HEK293 (cell line): ENCODE measurements around the gene ARHGAP15.
A peak's percentile ranks its signal among the peaks of the same experiment; 100 is the strongest.

Experiments
- CTCF ChIA-PET: fragments of 350-600 bp; formaldehyde crosslinking; extraction: SDS; loops from one replicate; lab custom pipeline; 2021; ENCODE audit warnings: antibody characterized with exemption; lab: Yijun Ruan, JAX
- POLR2A ChIA-PET: fragments of 300-600 bp; formaldehyde crosslinking; extraction: SDS; loops from one replicate; lab custom pipeline; 2020; ENCODE audit warnings: antibody characterized with exemption, inconsistent platforms; lab: Yijun Ruan, JAX
- H3K27ac ChIP-seq: fragments of 200-500 bp; sonication (Bioruptor generic); 2 replicates; pipeline ENCODE4 v1.5.1; 2014; ENCODE audit warnings: low read depth, low read length, control low read depth, inconsistent platforms; ENCODE audit errors: extremely low read depth
- H3K36me3 ChIP-seq, 2 experiments: fragments of 200-500 bp in 1 of 2; sonication (Bioruptor generic) in 1 of 2; 1 replicate in 1 of 2; 2 replicates in 1 of 2; pipeline ENCODE4 v1.5.1; 2014 to 2017; ENCODE audit warnings: inconsistent platforms in 2 of 2, low read length in 2 of 2; ENCODE audit not compliant: control insufficient read depth in 2 of 2, insufficient read depth in 1 of 2
- H3K4me1 ChIP-seq: fragments of 200-500 bp; sonication (Bioruptor generic); 2 replicates; pipeline ENCODE4 v1.5.1; 2014; ENCODE audit warnings: mild to moderate bottlenecking, low read length, inconsistent platforms; ENCODE audit not compliant: control insufficient read depth, insufficient read depth
- H3K4me3 ChIP-seq: 2 replicates; pipeline ENCODE4 v1.5.1; 2011; ENCODE audit warnings: low read depth, mild to moderate bottlenecking, control low read depth, low read length, moderate library complexity
- H3K9me3 ChIP-seq: fragments of 200-500 bp; sonication (Bioruptor generic); 2 replicates; pipeline ENCODE4 v1.5.1; 2014; ENCODE audit warnings: low read depth, low read length, inconsistent platforms; ENCODE audit not compliant: control insufficient read depth, insufficient read depth
- ATF2 ChIP-seq: fragments of 450-650 bp; formaldehyde crosslinking; IDR thresholded peaks from 2 replicates; pipeline ENCODE4 v1.5.1; 2016; ENCODE audit warnings: missing biosample characterization, missing genetic modification characterization, low read depth
- BCL6B ChIP-seq: fragments of 450-650 bp; formaldehyde crosslinking; IDR thresholded peaks from 2 replicates; pipeline ENCODE4 v1.5.1; 2017; ENCODE audit warnings: missing biosample characterization, missing genetic modification characterization
- EGR2 ChIP-seq: fragments of 450-650 bp; formaldehyde crosslinking; IDR thresholded peaks from 2 replicates; pipeline ENCODE4 v1.5.1; 2016; ENCODE audit warnings: low read depth, missing biosample characterization, missing genetic modification characterization
- FEZF1 ChIP-seq: fragments of 450-650 bp; formaldehyde crosslinking; IDR thresholded peaks from 2 replicates; pipeline ENCODE4 v1.5.1; 2016; ENCODE audit warnings: missing biosample characterization, missing genetic modification characterization
- MZF1 ChIP-seq: fragments of 450-650 bp; formaldehyde crosslinking; IDR thresholded peaks from 2 replicates; pipeline ENCODE4 v1.5.1; 2017; ENCODE audit warnings: missing biosample characterization, missing genetic modification characterization, borderline replicate concordance
- OSR2 ChIP-seq: fragments of 450-650 bp; formaldehyde crosslinking; IDR thresholded peaks from 2 replicates; pipeline ENCODE4 v1.5.1; 2016; ENCODE audit warnings: missing biosample characterization, missing genetic modification characterization
- SCRT1 ChIP-seq: fragments of 450-650 bp; formaldehyde crosslinking; IDR thresholded peaks from 2 replicates; pipeline ENCODE4 v1.5.1; 2016; ENCODE audit warnings: missing biosample characterization, missing genetic modification characterization, borderline replicate concordance
- ZBTB6 ChIP-seq: fragments of 450-650 bp; formaldehyde crosslinking; IDR thresholded peaks from 2 replicates; pipeline ENCODE4 v1.5.1; 2017; ENCODE audit warnings: missing biosample characterization, missing genetic modification characterization
- ZNF280C ChIP-seq: fragments of 450-650 bp; formaldehyde crosslinking; IDR thresholded peaks from 2 replicates; pipeline ENCODE4 v1.5.1; 2016; ENCODE audit warnings: missing biosample characterization, missing genetic modification characterization
- ZNF362 ChIP-seq: fragments of 450-650 bp; formaldehyde crosslinking; IDR thresholded peaks from 2 replicates; pipeline ENCODE4 v1.5.1; 2016; ENCODE audit warnings: missing biosample characterization, missing genetic modification characterization
- ZNF391 ChIP-seq: fragments of 450-650 bp; formaldehyde crosslinking; IDR thresholded peaks from 2 replicates; pipeline ENCODE4 v1.5.1; 2016; ENCODE audit warnings: low read depth, missing biosample characterization, missing genetic modification characterization, borderline replicate concordance
- ZNF488 ChIP-seq: fragments of 450-650 bp; formaldehyde crosslinking; IDR thresholded peaks from 2 replicates; pipeline ENCODE4 v1.5.1; 2016; ENCODE audit warnings: missing biosample characterization, missing genetic modification characterization
- ZNF530 ChIP-seq: fragments of 450-650 bp; formaldehyde crosslinking; IDR thresholded peaks from 2 replicates; pipeline ENCODE4 v1.5.1; 2016; ENCODE audit warnings: low read depth, missing biosample characterization, missing genetic modification characterization
- ZNF549 ChIP-seq: fragments of 450-650 bp; IDR thresholded peaks from 2 replicates; pipeline ENCODE4 v1.5.1; 2018; ENCODE audit warnings: missing biosample characterization, missing genetic modification characterization, mild to moderate bottlenecking, inconsistent platforms, moderate library complexity
- ZNF596 ChIP-seq: fragments of 450-650 bp; IDR thresholded peaks from 2 replicates; pipeline ENCODE4 v1.5.0; 2018; ENCODE audit warnings: missing biosample characterization, mild to moderate bottlenecking, missing genetic modification characterization, moderate library complexity
- ZNF658 ChIP-seq: fragments of 450-650 bp; formaldehyde crosslinking; IDR thresholded peaks from 2 replicates; pipeline ENCODE4; 2016; ENCODE audit warnings: missing biosample characterization, missing genetic modification characterization
- ZNF664 ChIP-seq: fragments of 450-650 bp; formaldehyde crosslinking; IDR thresholded peaks from 2 replicates; pipeline ENCODE4 v1.5.1; 2016; ENCODE audit warnings: missing biosample characterization, missing genetic modification characterization
- ZNF704 ChIP-seq: fragments of 450-650 bp; formaldehyde crosslinking; IDR thresholded peaks from 2 replicates; pipeline ENCODE4 v1.5.1; 2016; ENCODE audit warnings: missing biosample characterization, missing genetic modification characterization
- ZSCAN18 ChIP-seq: fragments of 450-650 bp; formaldehyde crosslinking; IDR thresholded peaks from 2 replicates; pipeline ENCODE4 v1.5.1; 2016; ENCODE audit warnings: missing biosample characterization, missing genetic modification characterization

Gene ARHGAP15

GRCh38 chr2:143786026-143786765, 657.0 kb downstream of the ARHGAP15 start:
- no peak overlapping the region for H3K4me3 ChIP-seq
- ChIA-PET POLR2A (no interaction called here), CTCF (no interaction called here)
- no peaks in the 10 kb centered on the region for H3K9me3 ChIP-seq
- no peaks in the 10 kb centered on the region for H3K36me3 ChIP-seq
- H3K4me1 ChIP-seq = no peaks in the 10 kb centered on the region
- TF ChIP-seq ZNF362 (tag by site-specific recombination) (no peak), ZNF704 (no peak), ZNF488 (tag by site-specific recombination) (no peak), ZNF391 (tag by site-specific recombination) (no peak), ZNF664 (tag by site-specific recombination) (no peak), SCRT1 (tag by site-specific recombination) (no peak), ZSCAN18 (no peak), ZNF280C (tag by site-specific recombination) (no peak), BCL6B (no peak), FEZF1 (tag by site-specific recombination) (no peak), ZBTB6 (tag by site-specific recombination) (no peak), ZNF530 (no peak), ZNF658 (no peak), ZNF549 (tag by site-specific recombination) (no peak), ZNF596 (no peak)
- H3K27ac ChIP-seq = no peak overlapping the region

- no peak overlapping the region for H3K27ac ChIP-seq
- CTCF ChIA-PET = no interaction called here
- H3K4me3 ChIP-seq = no peak overlapping the region
- H3K9me3 ChIP-seq = no peaks in the 10 kb centered on the region
- no peaks in the 10 kb centered on the region for H3K36me3 ChIP-seq
- POLR2A ChIA-PET = interaction anchor here (0.6 kb wide), 1 partner anchor 12 kb away, joined by 3 read pairs; no protein-coding TSS in a partner anchor
- no peaks in the 10 kb centered on the region for H3K4me1 ChIP-seq
- TF ChIP-seq MZF1 (peak; percentile 49; the same call in 1 of the 2 replicates), OSR2 (tag by site-specific recombination) (peak; percentile 68), EGR2 (no peak), ATF2 (0 out of 2 replicates have a peak, but pooled peaks have one; percentile 13)
Measured at GRCh38 chr2:143787674-143788073, 658.5 kb downstream of the ARHGAP15 start.
